WERI-Rb-1 (cell line): Measurements from ENCODE around the gene MYH3.
"Not testable (repeated sequence)": the region's sequence is repeated elsewhere in the genome, so short reads cannot be mapped to it uniquely, and the experiment has no call there.

Source experiments
- DNase-seq: peaks from one replicate; pipeline ENCODE4 v3.0.0-alpha.2; 2020
- H3K27ac ChIP-seq: fragments of 250-450 bp; sonication (Bioruptor Pico); 2 replicates; pipeline ENCODE4 v1.5.1; 2020; ENCODE audit warnings: mild to moderate bottlenecking, moderate library complexity
- H3K27me3 ChIP-seq: fragments of 250-450 bp; sonication (Bioruptor Pico); 2 replicates; pipeline ENCODE4 v1.5.1; 2021; ENCODE audit warnings: mild to moderate bottlenecking, low read depth, moderate library complexity; ENCODE audit not compliant: insufficient read depth, severe bottlenecking
- H3K36me3 ChIP-seq: fragments of 250-450 bp; sonication (Bioruptor Pico); 2 replicates; pipeline ENCODE4 v1.5.1; 2020; ENCODE audit warnings: mild to moderate bottlenecking, moderate library complexity
- H3K4me3 ChIP-seq: 2 replicates; pipeline ENCODE4 v1.5.1; 2011; ENCODE audit warnings: low read depth, mild to moderate bottlenecking, control low read depth, low read length
- H3K9me3 ChIP-seq: fragments of 250-450 bp; sonication (Bioruptor Pico); 2 replicates; pipeline ENCODE4 v1.5.1; 2021; ENCODE audit warnings: mild to moderate bottlenecking, moderate library complexity; ENCODE audit not compliant: severe bottlenecking
- TF ChIP-seq, protein P1 (sequence below): IDR thresholded peaks from 2 replicates; pipeline ENCODE4 v1.5.1; 2011; ENCODE audit warnings: low read depth, mild to moderate bottlenecking, control low read depth, inconsistent platforms, low read length

Gene MYH3

DNA sequence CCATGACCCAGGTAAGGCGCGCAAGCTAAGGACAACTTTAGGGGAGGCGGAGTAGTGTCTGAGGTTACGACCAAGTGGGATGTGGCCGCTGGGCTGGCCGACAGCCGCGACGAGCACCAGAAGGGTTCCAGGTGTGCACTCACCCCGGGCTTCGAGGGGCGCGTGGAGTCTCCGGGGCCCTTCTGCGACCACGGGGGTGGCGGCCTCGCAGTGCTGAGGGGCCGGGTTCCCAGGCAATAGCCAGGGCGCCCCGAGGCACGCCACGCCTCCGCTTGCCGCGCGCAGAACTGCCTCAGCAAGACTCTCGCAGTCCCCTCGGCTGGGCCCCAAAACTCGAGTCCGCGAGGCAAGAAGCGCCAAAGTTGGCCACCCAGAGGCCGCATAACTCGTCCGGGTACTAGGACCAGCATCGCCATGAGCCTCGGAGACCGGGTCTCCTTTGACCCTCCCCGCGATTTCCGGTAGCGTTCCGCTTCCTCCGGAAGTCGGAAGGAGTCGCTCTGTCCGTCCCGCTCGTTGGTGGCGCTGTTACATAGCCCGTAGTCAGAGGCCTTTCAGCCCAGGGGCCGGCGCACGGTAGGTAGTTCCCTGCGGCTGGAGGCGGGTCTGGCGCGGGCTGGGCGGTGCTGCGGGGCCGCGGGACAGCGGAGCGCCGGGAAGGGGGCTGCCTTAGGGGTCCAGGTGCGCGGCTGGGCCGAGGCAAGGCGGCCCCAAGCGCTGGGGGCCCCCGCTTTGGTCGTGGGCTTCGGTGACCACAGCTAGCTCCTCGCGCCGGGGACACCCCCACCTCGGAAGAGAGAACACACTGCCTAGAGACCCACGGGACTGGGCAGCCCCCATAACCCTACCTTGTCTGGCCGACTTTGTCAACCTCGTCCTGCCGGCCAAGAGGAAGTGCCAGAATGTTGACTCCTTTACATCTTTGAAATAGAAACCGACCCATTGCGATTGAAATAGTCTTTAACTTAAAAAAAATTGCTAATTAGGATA lies 40.3 kb upstream of the MYH3 start, which contains the start of the genes ADPRM and SCO1:
ADPRM (plus strand) TSS at position 503 of the 990 bp plus-strand sequence. CDS start 7,333 bp downstream, outside the sequence.
SCO1 (minus strand) TSS at position 442 of the 990 bp plus-strand sequence; CDS start at position 416, 26 bp downstream.
- Histone ChIP-seq H3K27ac (peak within 1 kb of the TSS; percentile 83), H3K36me3 (peaks cover 25% of the 10 kb centered on the region), H3K27me3 (no peaks in the 10 kb centered on the region), H3K4me3 (peak within 1 kb of the TSS; percentile 87), H3K9me3 (no peaks in the 10 kb centered on the region)
- TF ChIP-seq, protein P1, sequence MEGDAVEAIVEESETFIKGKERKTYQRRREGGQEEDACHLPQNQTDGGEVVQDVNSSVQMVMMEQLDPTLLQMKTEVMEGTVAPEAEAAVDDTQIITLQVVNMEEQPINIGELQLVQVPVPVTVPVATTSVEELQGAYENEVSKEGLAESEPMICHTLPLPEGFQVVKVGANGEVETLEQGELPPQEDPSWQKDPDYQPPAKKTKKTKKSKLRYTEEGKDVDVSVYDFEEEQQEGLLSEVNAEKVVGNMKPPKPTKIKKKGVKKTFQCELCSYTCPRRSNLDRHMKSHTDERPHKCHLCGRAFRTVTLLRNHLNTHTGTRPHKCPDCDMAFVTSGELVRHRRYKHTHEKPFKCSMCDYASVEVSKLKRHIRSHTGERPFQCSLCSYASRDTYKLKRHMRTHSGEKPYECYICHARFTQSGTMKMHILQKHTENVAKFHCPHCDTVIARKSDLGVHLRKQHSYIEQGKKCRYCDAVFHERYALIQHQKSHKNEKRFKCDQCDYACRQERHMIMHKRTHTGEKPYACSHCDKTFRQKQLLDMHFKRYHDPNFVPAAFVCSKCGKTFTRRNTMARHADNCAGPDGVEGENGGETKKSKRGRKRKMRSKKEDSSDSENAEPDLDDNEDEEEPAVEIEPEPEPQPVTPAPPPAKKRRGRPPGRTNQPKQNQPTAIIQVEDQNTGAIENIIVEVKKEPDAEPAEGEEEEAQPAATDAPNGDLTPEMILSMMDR = peak; percentile 59
- peak; percentile 94 for DNase-seq

- H3K36me3 ChIP-seq = peaks cover 40% of the 10 kb centered on the region
- H3K27me3 ChIP-seq, DNase-seq, H3K27ac ChIP-seq, H3K9me3 ChIP-seq, H3K4me3 ChIP-seq: not testable (repeated sequence)
Measured at GRCh38 chr17:10695875-10696407, 38.8 kb upstream of the MYH3 start.

GRCh38 chr17:10687499-10687898 lies 30.4 kb upstream of the MYH3 start:
- no peaks in the 10 kb centered on the region for H3K9me3 ChIP-seq
- H3K27ac ChIP-seq = no peak overlapping the region
- TF ChIP-seq, protein P1 = no peak
- peaks cover 62% of the 10 kb centered on the region for H3K36me3 ChIP-seq
- no peaks in the 10 kb centered on the region for H3K27me3 ChIP-seq
- H3K4me3 ChIP-seq = no peak overlapping the region
- no peak for DNase-seq

- Histone ChIP-seq H3K36me3 (peaks cover 58% of the 10 kb centered on the region), H3K4me3 (no peak overlapping the region), H3K27me3 (no peaks in the 10 kb centered on the region), H3K27ac (no peak overlapping the region), H3K9me3 (no peaks in the 10 kb centered on the region)
- TF ChIP-seq, protein P1 = peak; percentile 42
- no peak for DNase-seq
Measured at GRCh38 chr17:10683853-10684252, 26.7 kb upstream of the MYH3 start.

- Histone ChIP-seq H3K9me3 (no peaks in the 10 kb centered on the region), H3K4me3 (no peak overlapping the region), H3K36me3 (peaks cover 63% of the 10 kb centered on the region), H3K27ac (no peak overlapping the region), H3K27me3 (no peaks in the 10 kb centered on the region)
- no peak for DNase-seq
- TF ChIP-seq, protein P1 = no peak
Measured at GRCh38 chr17:10681866-10682446, 24.8 kb upstream of the MYH3 start.

- Histone ChIP-seq H3K36me3 (peaks cover 18% of the 10 kb centered on the region), H3K9me3 (no peaks in the 10 kb centered on the region), H3K27me3 (no peaks in the 10 kb centered on the region), H3K27ac (no peak overlapping the region), H3K4me3 (no peak overlapping the region)
- DNase-seq = no peak
- TF ChIP-seq, protein P1 = no peak
Measured at GRCh38 chr17:10674704-10675103, 17.6 kb upstream of the MYH3 start.
